ENCODE data around the gene CD1B.

Gene CD1B

GRCh38 chr1:158295791-158296190 lies 35.5 kb downstream of the CD1B start:
- H2AFZ ChIP-seq (ENCODE audit: low read depth) = no peak overlapping the region
- no peaks in the 10 kb centered on the region for H3K79me2 ChIP-seq (ENCODE audit: insufficient read depth, low read depth)
- no peaks in the 10 kb centered on the region for H3K27me3 ChIP-seq (ENCODE audit: insufficient read depth, low read depth)
- no peak overlapping the region for H3K4me2 ChIP-seq
- no peaks in the 10 kb centered on the region for H3K36me3 ChIP-seq (ENCODE audit: insufficient read depth)
- no peak for TF ChIP-seq CTCF (conservative IDR thresholded peaks at IDR 0.05; ENCODE audit: low read depth, low read length)
- H4K20me1 ChIP-seq (ENCODE audit: insufficient read depth) = no peaks in the 10 kb centered on the region
- H3K9ac ChIP-seq = no peak overlapping the region
- no peaks in the 10 kb centered on the region for H3K4me1 ChIP-seq (ENCODE audit: low read depth, poor library complexity, severe bottlenecking)
- no peak overlapping the region for H3K27ac ChIP-seq
- no peak overlapping the region for H3K4me3 ChIP-seq (IDR thresholded peaks at IDR 0.05; ENCODE audit: insufficient read depth, low read depth, low read length)

- no peak overlapping the region for H3K4me2 ChIP-seq
- H3K27ac ChIP-seq = no peak overlapping the region
- H3K4me1 ChIP-seq (ENCODE audit: low read depth, poor library complexity, severe bottlenecking) = no peaks in the 10 kb centered on the region
- no peaks in the 10 kb centered on the region for H3K27me3 ChIP-seq (ENCODE audit: insufficient read depth, low read depth)
- TF ChIP-seq CTCF (conservative IDR thresholded peaks at IDR 0.05; ENCODE audit: low read depth, low read length) = no peak
- no peak overlapping the region for H3K4me3 ChIP-seq (IDR thresholded peaks at IDR 0.05; ENCODE audit: insufficient read depth, low read depth, low read length)
- no peak overlapping the region for H3K9ac ChIP-seq
- no peaks in the 10 kb centered on the region for H3K36me3 ChIP-seq (ENCODE audit: insufficient read depth)
- H2AFZ ChIP-seq (ENCODE audit: low read depth) = no peak overlapping the region
- H3K79me2 ChIP-seq (ENCODE audit: insufficient read depth, low read depth) = no peaks in the 10 kb centered on the region
- H4K20me1 ChIP-seq (ENCODE audit: insufficient read depth) = no peaks in the 10 kb centered on the region
Measured at GRCh38 chr1:158290321-158290844, 40.9 kb downstream of the CD1B start.

DNA sequence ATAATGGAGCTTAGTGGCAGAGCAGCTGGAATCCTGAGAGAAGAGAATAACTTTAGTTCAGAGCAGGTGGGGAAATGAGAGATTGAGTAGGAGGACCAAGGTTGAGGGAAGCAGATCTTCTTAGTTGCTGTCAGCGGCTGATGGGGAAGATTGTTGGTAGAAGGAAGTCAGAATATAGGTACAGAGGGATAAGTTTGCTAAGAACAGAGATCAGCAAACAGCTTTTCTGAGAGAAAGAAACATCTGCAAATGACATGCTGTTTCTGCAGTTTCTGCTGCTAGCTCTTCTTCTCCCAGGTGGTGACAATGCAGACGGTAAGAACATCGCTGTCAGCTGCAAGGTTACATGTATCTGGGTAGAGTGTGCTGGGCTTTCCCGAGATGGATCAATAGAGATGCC lies 41.5 kb downstream of the CD1B start, which contains the start of gene CD1C:
Gene CD1C (plus strand): TSS at position 113 of the 400 bp plus-strand sequence. CDS start 142 bp downstream, at position 255.
- no peaks in the 10 kb centered on the region for H3K36me3 ChIP-seq (ENCODE audit: insufficient read depth)
- no peaks in the 10 kb centered on the region for H3K79me2 ChIP-seq (ENCODE audit: insufficient read depth, low read depth)
- no peak within 1 kb of the TSS for H3K4me3 ChIP-seq (IDR thresholded peaks at IDR 0.05; ENCODE audit: insufficient read depth, low read depth, low read length)
- H3K27ac ChIP-seq = no peak within 1 kb of the TSS
- no peak within 1 kb of the TSS for H2AFZ ChIP-seq (ENCODE audit: low read depth)
- TF ChIP-seq CTCF (conservative IDR thresholded peaks at IDR 0.05; ENCODE audit: low read depth, low read length) = no peak
- no peak within 1 kb of the TSS for H3K9ac ChIP-seq
- H4K20me1 ChIP-seq (ENCODE audit: insufficient read depth) = no peaks in the 10 kb centered on the region
- no peaks in the 10 kb centered on the region for H3K4me1 ChIP-seq (ENCODE audit: low read depth, poor library complexity, severe bottlenecking)
- H3K27me3 ChIP-seq (ENCODE audit: insufficient read depth, low read depth) = no peaks in the 10 kb centered on the region
- H3K4me2 ChIP-seq = no peak within 1 kb of the TSS

GRCh38 chr1:158286941-158287346 lies 44.4 kb downstream of the CD1B start:
- Histone ChIP-seq H3K36me3 (ENCODE audit: insufficient read depth) (no peaks in the 10 kb centered on the region), H3K4me1 (ENCODE audit: low read depth, poor library complexity, severe bottlenecking) (no peaks in the 10 kb centered on the region), H3K9ac (no peak overlapping the region), H3K79me2 (ENCODE audit: insufficient read depth, low read depth) (no peaks in the 10 kb centered on the region), H3K27me3 (ENCODE audit: insufficient read depth, low read depth) (no peaks in the 10 kb centered on the region), H3K27ac (no peak overlapping the region), H3K4me2 (no peak overlapping the region), H2AFZ (ENCODE audit: low read depth) (no peak overlapping the region), H3K4me3 (IDR thresholded peaks at IDR 0.05; ENCODE audit: insufficient read depth, low read depth, low read length) (no peak overlapping the region), H4K20me1 (ENCODE audit: insufficient read depth) (no peaks in the 10 kb centered on the region)
- no peak for TF ChIP-seq CTCF (conservative IDR thresholded peaks at IDR 0.05; ENCODE audit: low read depth, low read length)

Data from KMS-11 (cell line).